HG02678 (cell line): ENCODE results near the gene MRPL49.
"Not testable (repeated sequence)": the region's sequence is repeated elsewhere in the genome, so short reads cannot be mapped to it uniquely, and the experiment has no call there.

Experiments
- ATAC-seq: cut with Tn5 transposase; IDR thresholded peaks from one replicate; pipeline ENCODE4 v1.9.1; 2021; ENCODE audit warnings: mild to moderate bottlenecking, moderate library complexity; ENCODE audit not compliant: unreplicated experiment

Gene MRPL49

DNA sequence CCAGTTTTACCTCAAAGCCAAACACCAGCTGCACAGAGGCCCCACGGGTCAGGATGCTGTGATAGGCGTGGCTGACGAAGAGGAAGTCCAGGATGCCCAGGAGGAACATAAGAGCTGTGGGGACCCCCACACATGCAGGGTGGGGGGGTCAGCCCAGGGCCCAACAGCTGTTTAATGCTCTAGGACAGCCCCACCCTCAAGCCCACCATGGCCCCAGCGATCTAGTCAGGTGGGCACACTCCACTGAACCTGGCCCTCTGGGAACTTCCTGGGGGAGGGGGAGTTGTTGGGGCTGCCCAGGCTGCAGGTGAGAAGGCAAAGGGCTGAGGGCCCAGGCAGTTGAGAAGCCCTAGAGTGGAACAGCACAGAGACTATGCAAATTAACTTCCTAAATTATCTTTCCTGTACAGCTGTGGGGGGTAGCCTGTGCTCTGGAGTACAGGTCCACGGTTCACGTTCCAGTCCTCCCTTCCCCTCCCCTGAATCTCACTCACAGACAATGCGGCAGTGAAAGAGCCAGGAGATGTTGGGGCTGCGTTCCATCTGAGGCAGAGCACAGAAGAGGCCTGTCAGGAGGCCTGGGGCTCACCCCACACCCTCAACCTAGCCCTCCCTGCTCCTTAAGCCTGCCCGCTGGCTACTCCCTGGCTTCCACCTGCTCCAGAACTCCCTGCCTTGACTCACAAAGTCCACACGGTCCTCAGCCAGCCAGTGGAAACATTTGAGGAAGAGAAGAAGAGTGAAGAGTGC is 10.3 kb downstream of the MRPL49 start:
- ATAC-seq, result peak; percentile 48

- ATAC-seq, result peak; percentile 24
Measured at GRCh38 chr11:65132988-65133700, 11.0 kb downstream of the MRPL49 start.

- ATAC-seq, result no peak
Measured at GRCh38 chr11:65133724-65134123, 11.6 kb downstream of the MRPL49 start.

- ATAC-seq, result peak; percentile 52
Measured at GRCh38 chr11:65134240-65134951, 12.3 kb downstream of the MRPL49 start, which contains the start of gene SYVN1. SYVN1 (minus strand) TSS chr11:65134519; CDS start chr11:65133601, 918 bp downstream.

GRCh38 chr11:65134952-65135632 is 13.0 kb downstream of the MRPL49 start:
- ATAC-seq, result peak; percentile 60

- no peak for ATAC-seq
Measured at GRCh38 chr11:65135633-65136145, 13.6 kb downstream of the MRPL49 start.

- no peak for ATAC-seq
Measured at GRCh38 chr11:65136515-65137096, 14.5 kb downstream of the MRPL49 start.

DNA sequence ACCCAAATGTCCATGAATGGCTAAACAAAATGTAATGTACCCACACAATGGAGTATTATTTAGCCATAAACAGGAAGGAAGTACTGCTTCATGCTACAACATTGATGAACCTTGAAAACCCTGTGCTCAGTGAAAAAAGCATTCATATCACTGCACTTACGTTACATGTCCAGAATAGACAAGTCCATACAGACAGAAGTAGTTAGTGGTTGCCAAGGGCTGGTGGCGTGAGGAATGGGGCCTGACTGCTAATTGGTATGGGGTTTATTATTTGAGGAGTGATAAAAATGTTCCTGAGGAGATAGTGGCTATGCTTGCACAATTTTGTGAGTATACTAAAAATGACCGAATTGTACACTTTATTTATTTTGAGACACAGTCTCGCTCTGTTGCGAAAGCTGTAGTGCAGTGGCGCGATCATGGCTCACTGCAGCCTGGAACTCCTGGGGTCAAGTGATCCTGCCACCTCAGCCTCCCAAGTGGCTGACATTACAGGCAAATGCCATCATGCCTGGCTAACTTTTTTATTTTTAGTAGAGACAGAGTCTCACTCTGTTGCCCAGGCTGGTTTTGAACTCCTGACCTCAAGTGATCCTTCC is 19.9 kb downstream of the MRPL49 start:
- ATAC-seq, result no peak

GRCh38 chr11:65147352-65148075 is 25.4 kb downstream of the MRPL49 start:
- no peak for ATAC-seq

- ATAC-seq, result no peak
Measured at GRCh38 chr11:65148657-65149056, 26.5 kb downstream of the MRPL49 start.

- ATAC-seq, result not testable (repeated sequence)
Measured at GRCh38 chr11:65150131-65150508, 28.0 kb downstream of the MRPL49 start.

DNA sequence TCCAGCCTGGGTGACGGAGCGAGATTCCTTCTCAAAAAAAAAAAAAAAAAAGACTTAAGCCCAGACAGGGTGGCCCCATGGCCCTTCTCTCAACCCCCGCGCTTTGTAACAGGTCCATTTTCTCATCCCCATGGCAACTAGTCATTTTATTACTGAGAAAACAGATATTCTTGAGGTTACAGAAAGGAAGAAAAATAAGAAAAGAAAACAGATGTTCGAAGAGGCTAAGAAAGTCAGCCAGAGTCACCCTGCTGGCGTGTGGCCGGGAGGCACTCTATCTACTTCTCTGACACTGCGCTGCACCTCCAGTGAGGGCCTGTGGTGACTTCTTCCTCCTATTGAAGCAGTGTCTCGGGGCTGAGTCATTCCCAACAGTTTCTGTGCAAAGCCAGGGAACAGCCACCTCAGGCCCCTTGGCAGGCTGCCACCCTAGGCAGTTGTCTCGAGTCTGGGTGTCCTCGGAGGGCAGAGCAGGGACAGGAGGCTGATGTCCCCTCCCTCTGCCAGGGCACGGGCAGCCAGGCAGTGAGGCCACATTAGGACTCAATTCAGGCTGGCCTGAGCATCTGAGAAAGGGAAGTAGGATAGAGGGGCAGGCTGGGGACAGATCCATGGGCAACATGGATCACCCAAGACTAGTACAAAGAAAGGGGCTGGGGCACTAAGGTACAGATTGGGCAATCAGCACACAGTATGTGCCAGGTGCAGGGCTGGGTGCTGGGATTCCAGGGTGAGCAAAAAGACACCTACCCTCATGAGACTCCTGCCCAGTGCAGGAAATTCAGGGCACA is 28.6 kb downstream of the MRPL49 start:
- ATAC-seq, result peak; percentile 45

DNA sequence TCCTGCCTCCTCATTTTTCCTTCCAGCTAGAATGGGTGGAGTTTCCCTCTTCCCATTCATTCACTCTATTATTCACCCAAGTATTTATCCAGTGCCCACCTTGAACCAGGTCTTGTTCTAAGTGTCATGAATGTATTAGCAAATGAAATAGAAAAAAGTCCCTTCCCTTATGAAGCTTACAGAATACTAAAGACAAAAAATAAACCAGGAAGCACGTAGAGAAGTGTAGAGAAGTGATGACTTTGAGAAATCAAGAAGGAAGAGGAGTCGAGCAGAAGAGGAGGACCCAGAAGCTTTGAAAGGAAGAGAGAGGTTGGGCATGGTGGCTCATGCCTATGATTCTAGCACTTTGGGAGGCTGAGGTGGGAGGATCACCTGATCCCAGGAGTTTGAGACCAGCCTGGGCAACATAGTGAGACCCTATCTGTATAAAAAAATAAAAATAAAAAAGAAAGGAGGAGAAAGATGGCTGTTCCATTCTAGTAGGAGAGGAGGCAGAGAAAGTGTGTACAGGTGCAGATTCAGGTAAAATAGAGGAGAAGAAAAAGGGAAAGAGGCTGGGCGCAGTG is 29.3 kb downstream of the MRPL49 start:
- ATAC-seq, result no peak

GRCh38 chr11:65152122-65152521 is 30.0 kb downstream of the MRPL49 start:
- no peak for ATAC-seq

DNA sequence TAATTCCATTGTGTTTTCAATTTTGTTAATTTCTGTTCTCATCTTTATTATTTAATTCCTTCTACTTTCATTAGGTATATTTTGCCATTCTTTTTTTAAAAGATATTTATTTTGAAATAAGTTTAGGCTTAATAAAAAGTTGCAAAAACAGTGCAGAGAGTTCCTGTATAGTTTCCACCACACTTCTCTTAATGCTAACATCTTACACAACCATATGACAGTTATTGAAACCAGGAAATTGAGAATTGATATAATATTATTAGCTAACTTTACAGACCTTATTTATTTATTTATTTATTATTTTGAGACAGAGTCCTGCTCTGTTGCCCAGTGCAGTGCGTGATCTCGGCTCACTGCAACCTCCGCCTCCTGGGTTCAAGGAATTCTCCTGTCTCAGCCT is 34.1 kb downstream of the MRPL49 start:
- ATAC-seq, result no peak

- ATAC-seq, result no peak
Measured at GRCh38 chr11:65156926-65157325, 34.8 kb downstream of the MRPL49 start.

DNA sequence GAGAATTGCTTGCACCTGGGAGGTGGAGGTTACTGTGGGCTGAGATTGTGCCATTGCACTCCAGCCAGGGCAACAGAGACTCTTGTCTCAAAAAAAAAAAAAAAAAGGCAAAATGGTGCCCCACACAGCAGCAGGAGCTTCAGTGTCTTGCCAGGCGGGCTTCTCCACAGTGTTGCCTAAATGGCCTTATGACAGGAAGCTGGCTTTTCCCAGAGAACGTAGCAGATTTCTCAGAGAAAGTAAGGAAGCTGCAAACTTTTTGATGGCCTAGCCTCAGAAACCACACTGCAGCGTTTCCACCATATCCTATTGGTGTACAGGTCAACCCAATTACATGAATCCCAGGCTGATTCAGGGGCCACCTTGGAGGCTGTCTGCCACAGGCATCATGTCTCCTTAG is 35.2 kb downstream of the MRPL49 start:
- ATAC-seq, result no peak

- ATAC-seq, result peak; percentile 60
Measured at GRCh38 chr11:65159012-65159411, 36.9 kb downstream of the MRPL49 start.
